IPS-11a (cell line): Measurements from ENCODE around the gene PLA2G2D.

Experiments
- H3K4me3 ChIP-seq: one replicate; pipeline ENCODE4 v1.5.1; 2013; ENCODE audit warnings: low read depth, low read length, control low read depth

The PLA2G2D gene

GRCh38 chr1:20069874-20070273 is 49.5 kb downstream of the PLA2G2D start, which contains the start of gene PLA2G5:
TSS of gene PLA2G5 (plus strand) at chr1:20070194. CDS start at chr1:20084831, 14,637 bp downstream.
- no peak within 1 kb of the TSS for H3K4me3 ChIP-seq

GRCh38 chr1:20068722-20069121 is 50.6 kb downstream of the PLA2G2D start:
- H3K4me3 ChIP-seq = no peak overlapping the region

- H3K4me3 ChIP-seq = no peak overlapping the region
These were observed 55.5 kb downstream of the PLA2G2D start for GRCh38 chr1:20063861-20064292.
